ENCODE data around the gene PITX3. TPM values are rescaled to one million over a fixed set of nuclear protein-coding genes. Genes with fewer than 3 reads are reported as not detected.

The PITX3 gene
- total RNA-seq, 1 experiment from 2014 or later: 1.9 TPM

DNA sequence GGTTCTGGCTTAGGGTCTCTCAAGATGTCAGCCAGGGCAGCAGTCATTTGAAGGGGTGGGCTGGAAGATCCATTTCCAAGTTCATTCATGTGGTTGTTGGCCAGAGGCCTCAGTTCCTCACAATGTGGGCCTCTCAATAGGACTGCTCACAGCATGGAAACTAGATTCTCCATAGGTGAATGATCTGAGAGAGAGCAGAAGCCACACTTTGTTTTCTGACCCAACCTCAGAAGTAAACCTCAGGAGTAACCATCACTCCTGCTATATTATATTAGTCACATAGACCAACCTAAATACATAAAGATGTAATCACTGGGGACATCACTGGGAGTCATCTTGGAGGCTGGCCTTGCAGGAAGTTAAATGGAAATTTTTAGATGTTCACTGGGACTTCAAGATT, 46.2 kb upstream of the PITX3 start:
- Histone ChIP-seq H3K9ac (ENCODE audit: low read length) (no peak overlapping the region), H3K4me1 (ENCODE audit: control insufficient read depth in 1 of 2, insufficient read depth in 2 of 2, low read length in 2 of 2) (no peaks in the 10 kb centered on the region), H3K36me3 (ENCODE audit: control insufficient read depth in 1 of 2, insufficient read depth in 2 of 2, low read length in 2 of 2) (no peaks in the 10 kb centered on the region), H2AFZ (ENCODE audit: low read depth, low read length, poor library complexity, severe bottlenecking) (no peak overlapping the region), H4K20me1 (ENCODE audit: insufficient read depth) (peaks cover 6% of the 10 kb centered on the region; the same call in 1 of the 2 replicates), H3K4me3 (replicated peaks in 1 of 2; ENCODE audit: low read depth in 1 of 2, low read length in 2 of 2) (no peak overlapping the region), H3K79me2 (ENCODE audit: insufficient read depth, low read length) (peaks cover 46% of the 10 kb centered on the region), H3K9me2 (ENCODE audit: insufficient read depth) (no peaks in the 10 kb centered on the region), H3K9me3 (ENCODE audit: control insufficient read depth in 1 of 2, insufficient read depth in 1 of 2, low read depth in 1 of 2, low read length in 2 of 2) (no peaks in the 10 kb centered on the region), H3K27ac (ENCODE audit: low read depth, low read length) (no peak overlapping the region), H3K27me3 (ENCODE audit: insufficient read depth, low read length) (no peaks in the 10 kb centered on the region), H3K4me2 (ENCODE audit: low read length) (no peak overlapping the region)
- ATAC-seq (no peak), DNase-seq (ENCODE audit: low read depth, low spot score) (no peak)
- no peak for TF ChIP-seq EZH2phosphoT487 (IDR thresholded peaks at IDR 0.05; ENCODE audit: borderline replicate concordance)
- no peak for TF ChIP-seq YY1 (IDR thresholded peaks at IDR 0.05; ENCODE audit: extremely low read depth, insufficient replicate concordance, low read depth, low read length)
- no peak for TF ChIP-seq CBX3 (IDR thresholded peaks at IDR 0.05; ENCODE audit: low read depth)
- TF ChIP-seq EZH2 (IDR thresholded peaks at IDR 0.05): no peak
- TF ChIP-seq EGR1 (IDR thresholded peaks at IDR 0.05; ENCODE audit: low read depth): no peak
- BruUV-seq (replicated peaks): no TSS peak
- ChIA-PET CTCF (no interaction called here), RAD21 (ENCODE audit: low non-redundant PET in 1 of 2, low total read pairs in 2 of 2, uncharacterized antibody in 2 of 2, unreplicated experiment in 2 of 2) (no interaction called here), POLR2A (no interaction called here)
- intact Hi-C loops (cut with micrococcal nuclease): no loop called here

DNA sequence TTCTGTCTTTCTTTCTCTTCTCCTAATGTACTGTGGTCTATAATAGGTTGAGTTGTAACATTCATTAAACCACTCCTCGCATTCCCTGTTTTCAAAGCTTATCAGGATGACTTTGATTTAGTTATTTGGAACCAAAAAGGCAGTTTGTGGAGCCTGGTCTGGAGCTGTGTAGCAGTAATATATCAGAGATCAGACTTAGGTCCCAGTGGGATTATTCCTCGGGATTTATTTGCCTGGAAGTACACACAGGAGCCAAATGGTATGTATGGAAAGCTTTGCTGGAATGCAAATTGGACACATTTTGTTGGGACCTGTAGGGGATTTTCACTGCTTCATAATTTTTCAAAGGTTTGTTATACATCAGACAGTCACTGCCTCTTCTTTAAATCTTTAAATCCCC, 44.9 kb upstream of the PITX3 start:
- Histone ChIP-seq H3K9me2 (ENCODE audit: insufficient read depth) (no peaks in the 10 kb centered on the region), H3K9me3 (ENCODE audit: control insufficient read depth in 1 of 2, insufficient read depth in 1 of 2, low read depth in 1 of 2, low read length in 2 of 2) (no peaks in the 10 kb centered on the region), H3K27ac (ENCODE audit: low read depth, low read length) (no peak overlapping the region), H3K4me1 (ENCODE audit: control insufficient read depth in 1 of 2, insufficient read depth in 2 of 2, low read length in 2 of 2) (no peaks in the 10 kb centered on the region), H3K79me2 (ENCODE audit: insufficient read depth, low read length) (peaks cover 46% of the 10 kb centered on the region), H3K9ac (ENCODE audit: low read length) (no peak overlapping the region), H3K4me2 (ENCODE audit: low read length) (no peak overlapping the region), H3K36me3 (ENCODE audit: control insufficient read depth in 1 of 2, insufficient read depth in 2 of 2, low read length in 2 of 2) (no peaks in the 10 kb centered on the region), H4K20me1 (ENCODE audit: insufficient read depth) (peaks cover 6% of the 10 kb centered on the region; the same call in 1 of the 2 replicates), H2AFZ (ENCODE audit: low read depth, low read length, poor library complexity, severe bottlenecking) (no peak overlapping the region), H3K27me3 (ENCODE audit: insufficient read depth, low read length) (no peaks in the 10 kb centered on the region), H3K4me3 (replicated peaks in 1 of 2; ENCODE audit: low read depth in 1 of 2, low read length in 2 of 2) (no peak overlapping the region)
- intact Hi-C loops (cut with micrococcal nuclease): no loop called here
- ATAC-seq: no peak
- BruUV-seq (replicated peaks): TSS peak; percentile 10
- no peak for DNase-seq (ENCODE audit: low read depth, low spot score)
- RAD21 ChIA-PET (ENCODE audit: low non-redundant PET in 1 of 2, low total read pairs in 2 of 2, uncharacterized antibody in 2 of 2, unreplicated experiment in 2 of 2): no interaction called here
- POLR2A ChIA-PET: no interaction called here
- CTCF ChIA-PET: no interaction called here
- TF ChIP-seq, protein P1, sequence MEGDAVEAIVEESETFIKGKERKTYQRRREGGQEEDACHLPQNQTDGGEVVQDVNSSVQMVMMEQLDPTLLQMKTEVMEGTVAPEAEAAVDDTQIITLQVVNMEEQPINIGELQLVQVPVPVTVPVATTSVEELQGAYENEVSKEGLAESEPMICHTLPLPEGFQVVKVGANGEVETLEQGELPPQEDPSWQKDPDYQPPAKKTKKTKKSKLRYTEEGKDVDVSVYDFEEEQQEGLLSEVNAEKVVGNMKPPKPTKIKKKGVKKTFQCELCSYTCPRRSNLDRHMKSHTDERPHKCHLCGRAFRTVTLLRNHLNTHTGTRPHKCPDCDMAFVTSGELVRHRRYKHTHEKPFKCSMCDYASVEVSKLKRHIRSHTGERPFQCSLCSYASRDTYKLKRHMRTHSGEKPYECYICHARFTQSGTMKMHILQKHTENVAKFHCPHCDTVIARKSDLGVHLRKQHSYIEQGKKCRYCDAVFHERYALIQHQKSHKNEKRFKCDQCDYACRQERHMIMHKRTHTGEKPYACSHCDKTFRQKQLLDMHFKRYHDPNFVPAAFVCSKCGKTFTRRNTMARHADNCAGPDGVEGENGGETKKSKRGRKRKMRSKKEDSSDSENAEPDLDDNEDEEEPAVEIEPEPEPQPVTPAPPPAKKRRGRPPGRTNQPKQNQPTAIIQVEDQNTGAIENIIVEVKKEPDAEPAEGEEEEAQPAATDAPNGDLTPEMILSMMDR (IDR thresholded peaks at IDR 0.05 in 2 of 3, conservative IDR thresholded peaks at IDR 0.05 in 1 of 3; ENCODE audit: borderline replicate concordance in 1 of 3, insufficient read depth in 1 of 3, low read depth in 2 of 3, low read length in 2 of 3): no peak
- 0 out of 2 replicates have a peak, but pooled peaks have one; percentile 3 for TF ChIP-seq FOSL1 (IDR thresholded peaks at IDR 0.05; ENCODE audit: low read depth)
- TF ChIP-seq SIN3A (IDR thresholded peaks at IDR 0.05; ENCODE audit: low read depth): no peak

Data from HCT116 (cell line).